Glutamatergic neuron (in vitro differentiated cells): ENCODE results near the gene SMARCC1. TPM values are rescaled to one million over a fixed set of nuclear protein-coding genes. Genes with fewer than 3 reads are reported as not detected.

Experiments
- DNase-seq: peaks from one replicate; pipeline ENCODE4 v3.0.0; 2022
- H3K27ac Mint-ChIP-seq: one replicate; pipeline ENCODE4 v1.8.0; 2020; ENCODE audit warnings: mild to moderate bottlenecking, mixed read lengths, inconsistent platforms; ENCODE audit not compliant: unreplicated experiment
- H3K27me3 Mint-ChIP-seq: one replicate; pipeline ENCODE4 v1.8.0; 2020; ENCODE audit warnings: mild to moderate bottlenecking, moderate library complexity, mixed read lengths, inconsistent platforms; ENCODE audit not compliant: unreplicated experiment
- H3K36me3 Mint-ChIP-seq: one replicate; pipeline ENCODE4 v1.8.0; 2020; ENCODE audit warnings: mild to moderate bottlenecking, mixed read lengths, inconsistent platforms; ENCODE audit not compliant: unreplicated experiment
- H3K4me1 Mint-ChIP-seq: one replicate; pipeline ENCODE4 v1.8.0; 2020; ENCODE audit warnings: mild to moderate bottlenecking, low read depth, mixed read lengths, inconsistent platforms; ENCODE audit not compliant: unreplicated experiment
- H3K4me3 Mint-ChIP-seq: one replicate; pipeline ENCODE4 v1.8.0; 2020; ENCODE audit warnings: mild to moderate bottlenecking, mixed read lengths, inconsistent platforms; ENCODE audit not compliant: unreplicated experiment
- H3K9me3 Mint-ChIP-seq: one replicate; pipeline ENCODE4 v1.8.0; 2020; ENCODE audit warnings: mild to moderate bottlenecking, moderate library complexity, mixed read lengths, inconsistent platforms; ENCODE audit not compliant: unreplicated experiment
- total RNA-seq: library from RNA; stranded (reverse); fragmentation: NEBNext Ultra II Directional; extraction: Animal tissue kit (Norgen Biotek cat#: 25700); gene quantifications from one replicate; pipeline ENCODE4 v1.2.1, GENCODE V29; 2021; ENCODE audit not compliant: unreplicated experiment
- TF ChIP-seq, protein P1 (sequence below): fragments of 200-600 bp; sonication (generic); IDR thresholded peaks from one replicate; pipeline ENCODE4 v1.5.0; 2021; ENCODE audit not compliant: partially characterized antibody, unreplicated experiment

The SMARCC1 gene
- total RNA-seq, 1 donor from 2014 or later = 196 TPM

GRCh38 chr3:47813551-47814177 lies 32.0 kb upstream of the SMARCC1 start:
- Mint-ChIP-seq H3K4me1 (no peaks in the 10 kb centered on the region), H3K36me3 (peaks cover 5% of the 10 kb centered on the region), H3K4me3 (no peak overlapping the region), H3K9me3 (no peaks in the 10 kb centered on the region), H3K27me3 (no peaks in the 10 kb centered on the region), H3K27ac (no peak overlapping the region)
- TF ChIP-seq, protein P1, sequence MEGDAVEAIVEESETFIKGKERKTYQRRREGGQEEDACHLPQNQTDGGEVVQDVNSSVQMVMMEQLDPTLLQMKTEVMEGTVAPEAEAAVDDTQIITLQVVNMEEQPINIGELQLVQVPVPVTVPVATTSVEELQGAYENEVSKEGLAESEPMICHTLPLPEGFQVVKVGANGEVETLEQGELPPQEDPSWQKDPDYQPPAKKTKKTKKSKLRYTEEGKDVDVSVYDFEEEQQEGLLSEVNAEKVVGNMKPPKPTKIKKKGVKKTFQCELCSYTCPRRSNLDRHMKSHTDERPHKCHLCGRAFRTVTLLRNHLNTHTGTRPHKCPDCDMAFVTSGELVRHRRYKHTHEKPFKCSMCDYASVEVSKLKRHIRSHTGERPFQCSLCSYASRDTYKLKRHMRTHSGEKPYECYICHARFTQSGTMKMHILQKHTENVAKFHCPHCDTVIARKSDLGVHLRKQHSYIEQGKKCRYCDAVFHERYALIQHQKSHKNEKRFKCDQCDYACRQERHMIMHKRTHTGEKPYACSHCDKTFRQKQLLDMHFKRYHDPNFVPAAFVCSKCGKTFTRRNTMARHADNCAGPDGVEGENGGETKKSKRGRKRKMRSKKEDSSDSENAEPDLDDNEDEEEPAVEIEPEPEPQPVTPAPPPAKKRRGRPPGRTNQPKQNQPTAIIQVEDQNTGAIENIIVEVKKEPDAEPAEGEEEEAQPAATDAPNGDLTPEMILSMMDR = no peak
- DNase-seq = no peak

- no peak for DNase-seq
- peaks cover 6% of the 10 kb centered on the region for H3K27me3 Mint-ChIP-seq
- no peaks in the 10 kb centered on the region for H3K36me3 Mint-ChIP-seq
- peak overlapping the region; percentile 98 for H3K4me3 Mint-ChIP-seq
- H3K4me1 Mint-ChIP-seq = peaks cover 11% of the 10 kb centered on the region
- H3K27ac Mint-ChIP-seq = peak overlapping the region; percentile 100
- TF ChIP-seq, protein P1 = no peak
- H3K9me3 Mint-ChIP-seq = peaks cover 10% of the 10 kb centered on the region
These were observed 22.9 kb upstream of the SMARCC1 start for GRCh38 chr3:47804577-47804976.

- peaks cover 6% of the 10 kb centered on the region for H3K27me3 Mint-ChIP-seq
- TF ChIP-seq, protein P1 = no peak
- peak overlapping the region; percentile 100 for H3K27ac Mint-ChIP-seq
- H3K36me3 Mint-ChIP-seq = no peaks in the 10 kb centered on the region
- peaks cover 10% of the 10 kb centered on the region for H3K9me3 Mint-ChIP-seq
- DNase-seq = peak; percentile 92
- H3K4me1 Mint-ChIP-seq = peaks cover 11% of the 10 kb centered on the region
- H3K4me3 Mint-ChIP-seq = peak overlapping the region; percentile 98
These were observed 21.9 kb upstream of the SMARCC1 start for GRCh38 chr3:47803480-47804025.

DNA sequence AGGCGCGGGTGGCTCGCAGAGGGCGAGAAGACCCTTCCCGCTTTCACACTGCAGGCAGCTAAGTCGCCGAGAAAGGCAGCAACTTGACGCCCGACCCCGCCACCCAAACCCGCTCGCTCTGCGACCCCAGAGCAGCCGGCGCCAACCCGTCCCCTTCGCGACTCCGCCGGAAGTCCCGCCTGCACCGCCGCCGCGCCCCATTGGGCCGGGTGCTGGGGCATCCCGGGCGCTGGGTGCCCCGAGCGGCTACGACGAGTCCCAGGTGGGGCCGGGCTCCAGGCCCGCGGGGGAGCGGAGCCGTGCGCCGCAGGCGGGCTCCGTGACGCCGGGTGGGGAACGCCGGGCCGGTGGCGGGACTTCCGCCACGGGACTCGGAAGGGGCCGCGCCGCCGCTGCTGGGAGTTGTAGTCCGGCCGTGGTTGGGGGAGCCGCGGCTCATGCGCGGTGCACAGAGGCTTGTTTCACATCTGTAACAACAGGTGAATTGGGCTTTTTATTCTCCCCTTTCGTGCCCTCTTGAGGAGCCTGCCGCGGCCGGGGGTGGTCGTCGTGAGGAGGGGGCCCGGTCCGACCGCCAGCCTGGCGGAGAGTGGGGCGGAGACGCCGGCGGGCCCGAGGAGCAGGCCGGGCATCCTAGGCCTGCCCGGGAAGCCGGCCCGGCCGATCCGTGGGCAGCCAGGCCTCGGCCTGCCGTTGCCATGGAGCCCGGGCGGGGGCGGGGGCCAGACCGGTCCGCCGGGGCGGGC lies 21.2 kb upstream of the SMARCC1 start, which contains the start of gene DHX30:
Gene DHX30, plus strand, starts transcription at position 405 of the 746 bp plus-strand sequence. CDS start 7,546 bp downstream, outside the sequence.
- no peaks in the 10 kb centered on the region for H3K36me3 Mint-ChIP-seq
- H3K27me3 Mint-ChIP-seq = peaks cover 6% of the 10 kb centered on the region
- H3K27ac Mint-ChIP-seq = peak within 1 kb of the TSS; percentile 100
- DNase-seq = peak; percentile 89
- H3K4me1 Mint-ChIP-seq = peaks cover 11% of the 10 kb centered on the region
- TF ChIP-seq, protein P1 = no peak
- H3K4me3 Mint-ChIP-seq = peak within 1 kb of the TSS; percentile 98
- H3K9me3 Mint-ChIP-seq = peaks cover 10% of the 10 kb centered on the region
